Breast epithelium (tissue), 3 donors: Measurements from ENCODE around the gene ACYP1.

ENCODE experiments used
- POLR2A ChIP-seq: fragments of 450-650 bp; IDR thresholded peaks from one replicate; pipeline ENCODE4 v1.6.1; 2016; ENCODE audit warnings: antibody characterized with exemption, mild to moderate bottlenecking, moderate library complexity
- POLR2AphosphoS5 ChIP-seq, 3 donors: sonication (generic); formaldehyde crosslinking; IDR thresholded peaks; one replicate each; pipeline ENCODE4 v1.6.1; 2017; ENCODE audit warnings: antibody characterized with exemption in 3 of 3
- TF ChIP-seq, protein P1 (sequence below), 3 donors: fragments of 450-650 bp; IDR thresholded peaks; one replicate each; pipeline ENCODE4 v1.5.1; 2016 to 2017; ENCODE audit warnings: antibody characterized with exemption in 3 of 3, mild to moderate bottlenecking in 3 of 3, moderate library complexity in 3 of 3

DNA sequence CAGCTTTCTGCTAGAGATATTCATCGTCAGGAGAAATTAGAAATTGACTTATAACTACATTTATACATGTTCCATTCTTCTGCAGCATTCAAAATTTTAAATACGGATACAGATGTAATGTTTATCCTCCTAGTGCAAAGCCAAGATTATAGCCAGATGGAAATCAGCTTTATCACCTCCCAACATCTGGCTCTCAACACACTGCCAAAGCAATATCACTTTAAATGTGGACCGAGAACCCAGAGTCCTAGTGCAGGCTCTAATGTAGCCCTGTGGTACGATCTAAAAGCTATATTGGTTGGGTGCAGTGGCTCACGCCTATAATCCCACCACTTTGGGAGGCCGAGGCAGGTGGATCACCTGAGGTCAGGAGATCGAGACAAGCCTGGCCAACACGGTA lies 19.1 kb downstream of the ACYP1 start:
- TF ChIP-seq POLR2A (no peak), POLR2AphosphoS5 (IDR thresholded peaks at IDR 0.05) (no peak)
- TF ChIP-seq, protein P1, sequence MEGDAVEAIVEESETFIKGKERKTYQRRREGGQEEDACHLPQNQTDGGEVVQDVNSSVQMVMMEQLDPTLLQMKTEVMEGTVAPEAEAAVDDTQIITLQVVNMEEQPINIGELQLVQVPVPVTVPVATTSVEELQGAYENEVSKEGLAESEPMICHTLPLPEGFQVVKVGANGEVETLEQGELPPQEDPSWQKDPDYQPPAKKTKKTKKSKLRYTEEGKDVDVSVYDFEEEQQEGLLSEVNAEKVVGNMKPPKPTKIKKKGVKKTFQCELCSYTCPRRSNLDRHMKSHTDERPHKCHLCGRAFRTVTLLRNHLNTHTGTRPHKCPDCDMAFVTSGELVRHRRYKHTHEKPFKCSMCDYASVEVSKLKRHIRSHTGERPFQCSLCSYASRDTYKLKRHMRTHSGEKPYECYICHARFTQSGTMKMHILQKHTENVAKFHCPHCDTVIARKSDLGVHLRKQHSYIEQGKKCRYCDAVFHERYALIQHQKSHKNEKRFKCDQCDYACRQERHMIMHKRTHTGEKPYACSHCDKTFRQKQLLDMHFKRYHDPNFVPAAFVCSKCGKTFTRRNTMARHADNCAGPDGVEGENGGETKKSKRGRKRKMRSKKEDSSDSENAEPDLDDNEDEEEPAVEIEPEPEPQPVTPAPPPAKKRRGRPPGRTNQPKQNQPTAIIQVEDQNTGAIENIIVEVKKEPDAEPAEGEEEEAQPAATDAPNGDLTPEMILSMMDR (IDR thresholded peaks at IDR 0.05) = no peak
